Liver (tissue), 9 donors: ENCODE data around the gene TRIM40. TPM values are rescaled to one million over a fixed set of nuclear protein-coding genes. Genes with fewer than 3 reads are reported as not detected.

Experiments
- DNase-seq: peaks from one replicate; pipeline ENCODE4 v3.0.0-alpha.2; 2017; ENCODE audit warnings: low spot score
- H3K27ac ChIP-seq, 2 donors: one replicate each; pipeline ENCODE4 v1.7.0; 2013; ENCODE audit warnings: inconsistent platforms in 2 of 2, low read length in 2 of 2, control low read depth in 1 of 2, low read depth in 1 of 2, mild to moderate bottlenecking in 1 of 2
- H3K27me3 ChIP-seq, 4 donors: one replicate each; pipeline versions ENCODE4 v1.6.1 to v1.7.0; 2013; ENCODE audit warnings: low read length in 3 of 4, inconsistent platforms in 1 of 4, mild to moderate bottlenecking in 1 of 4, moderate library complexity in 1 of 4; ENCODE audit not compliant: control insufficient read depth in 4 of 4, insufficient read depth in 4 of 4
- H3K36me3 ChIP-seq, 4 donors: one replicate each; pipeline versions ENCODE4 v1.6.1 to v1.7.0; 2013; ENCODE audit warnings: low read length in 3 of 4, mild to moderate bottlenecking in 3 of 4, low read depth in 1 of 4, moderate library complexity in 1 of 4; ENCODE audit not compliant: control insufficient read depth in 4 of 4, insufficient read depth in 3 of 4
- H3K4me1 ChIP-seq, 4 donors: one replicate each; pipeline versions ENCODE4 v1.6.1 to v1.7.0; 2013; ENCODE audit warnings: low read length in 3 of 4, mild to moderate bottlenecking in 3 of 4, moderate library complexity in 1 of 4; ENCODE audit not compliant: control insufficient read depth in 4 of 4, insufficient read depth in 4 of 4
- H3K4me3 ChIP-seq, 3 donors: one replicate each; pipeline versions ENCODE4 v1.6.1 to v1.7.0; 2013; ENCODE audit warnings: low read length in 3 of 3, control low read depth in 1 of 3, low read depth in 1 of 3, mild to moderate bottlenecking in 1 of 3
- H3K9ac ChIP-seq, 2 donors: one replicate each; pipeline ENCODE4 v1.7.0; 2013; ENCODE audit warnings: low read length in 2 of 2, mild to moderate bottlenecking in 2 of 2, moderate library complexity in 2 of 2, control low read depth in 1 of 2, low read depth in 1 of 2
- H3K9me3 ChIP-seq, 4 donors: one replicate each; pipeline versions ENCODE4 v1.6.1 to v1.7.0; 2013; ENCODE audit warnings: low read length in 3 of 4; ENCODE audit not compliant: control insufficient read depth in 4 of 4
- CTCF ChIP-seq: fragments of 150-350 bp; IDR thresholded peaks from 2 replicates; pipeline ENCODE4 v1.5.1; 2017; ENCODE audit warnings: improper control_type of control experiment, low read depth, low read length; ENCODE audit not compliant: missing input control
- EGR1 ChIP-seq, 2 donors: IDR thresholded peaks; 2 replicates each; pipeline ENCODE4 v1.6.1; 2016 to 2018; ENCODE audit warnings: antibody characterized with exemption in 2 of 2, low read depth in 2 of 2
- FOXA1 ChIP-seq: IDR thresholded peaks from 2 replicates; pipeline ENCODE4 v1.6.1; 2016; ENCODE audit warnings: antibody characterized with exemption
- FOXA2 ChIP-seq: IDR thresholded peaks from 2 replicates; pipeline ENCODE4 v1.6.1; 2016; ENCODE audit warnings: antibody characterized with exemption
- GABPA ChIP-seq, 2 donors: IDR thresholded peaks in 1 of 2; conservative IDR thresholded peaks in 1 of 2; 2 replicates each; pipeline ENCODE4 v1.6.1; 2016; ENCODE audit warnings: antibody characterized with exemption in 2 of 2, mild to moderate bottlenecking in 1 of 2, moderate library complexity in 1 of 2
- HNF4A ChIP-seq, 2 donors: conservative IDR thresholded peaks; 2 replicates each; pipeline ENCODE4 v1.6.1; 2016; ENCODE audit warnings: antibody characterized with exemption in 2 of 2, mild to moderate bottlenecking in 2 of 2
- HNF4G ChIP-seq: IDR thresholded peaks from 2 replicates; pipeline ENCODE4 v1.6.1; 2016; ENCODE audit warnings: antibody characterized with exemption
- JUND ChIP-seq, 2 donors: IDR thresholded peaks; 2 replicates each; pipeline ENCODE4 v1.6.1; 2016; ENCODE audit warnings: antibody characterized with exemption in 2 of 2
- NR2F2 ChIP-seq: IDR thresholded peaks from 2 replicates; pipeline ENCODE4 v1.6.1; 2016; ENCODE audit warnings: antibody characterized with exemption
- RAD21 ChIP-seq, 2 donors: IDR thresholded peaks; 2 replicates each; pipeline ENCODE4 v1.6.1; 2016; ENCODE audit warnings: antibody characterized with exemption in 2 of 2, mild to moderate bottlenecking in 2 of 2
- REST ChIP-seq: IDR thresholded peaks from 2 replicates; pipeline ENCODE4 v1.6.1; 2016; ENCODE audit warnings: antibody characterized with exemption, mild to moderate bottlenecking
- RXRA ChIP-seq, 2 donors: IDR thresholded peaks; 2 replicates each; pipeline ENCODE4 v1.6.1; 2017 to 2018; ENCODE audit warnings: antibody characterized with exemption in 2 of 2, mild to moderate bottlenecking in 1 of 2
- SP1 ChIP-seq: IDR thresholded peaks from 2 replicates; pipeline ENCODE4 v1.6.1; 2018; ENCODE audit warnings: antibody characterized with exemption, mild to moderate bottlenecking
- TAF1 ChIP-seq: conservative IDR thresholded peaks from 2 replicates; pipeline ENCODE4 v1.6.1; 2016; ENCODE audit warnings: antibody characterized with exemption, mild to moderate bottlenecking
- YY1 ChIP-seq: IDR thresholded peaks from 2 replicates; pipeline ENCODE4 v1.6.1; 2016; ENCODE audit warnings: antibody characterized with exemption, mild to moderate bottlenecking
- ZBTB33 ChIP-seq: IDR thresholded peaks from 2 replicates; pipeline ENCODE4 v1.6.1; 2016; ENCODE audit warnings: antibody characterized with exemption
- WGBS: extraction: QIAGEN DNeasy Blood & Tissue Kit; methylation state at CpG from one replicate; pipeline ENCODE4 v1.1.7; 2013; 5-methylcytosine and 5-hydroxymethylcytosine counted together
- polyA plus RNA-seq, 2 donors: library from polyadenylated mRNA; stranded (reverse) in 1 of 2; unstranded in 1 of 2; fragments of 200-250 nt in 1 of 2; fragments of >200 nt in 1 of 2; fragmentation: Nextera tagmentation in 1 of 2; extraction: Ambion mirVana in 1 of 2; gene quantifications; one replicate each; pipeline versions ENCODE4 v1.2.1 to v1.2.3, GENCODE V29; 2013 to 2015
- total RNA-seq, 2 donors: library from RNA; depleted of rRNA; stranded (reverse); fragments of >200 nt; gene quantifications; one replicate each; pipeline ENCODE4 v1.2.3, GENCODE V29; 2014
- TF ChIP-seq, protein P1 (sequence below): IDR thresholded peaks from 2 replicates; pipeline ENCODE4 v1.6.1; 2016; ENCODE audit warnings: antibody characterized with exemption
- TF ChIP-seq, protein P2 (sequence below): IDR thresholded peaks from 2 replicates; pipeline ENCODE4 v1.6.1; 2016; ENCODE audit warnings: antibody characterized with exemption
- donor health status: healthy.
- donor health status: healthy.
- donor health status: healthy.
- donor health status: healthy.
- donor health status: healthy.

Gene TRIM40
- total and polyA plus RNA-seq, 4 donors: 0.51 TPM; not detected in 3

DNA sequence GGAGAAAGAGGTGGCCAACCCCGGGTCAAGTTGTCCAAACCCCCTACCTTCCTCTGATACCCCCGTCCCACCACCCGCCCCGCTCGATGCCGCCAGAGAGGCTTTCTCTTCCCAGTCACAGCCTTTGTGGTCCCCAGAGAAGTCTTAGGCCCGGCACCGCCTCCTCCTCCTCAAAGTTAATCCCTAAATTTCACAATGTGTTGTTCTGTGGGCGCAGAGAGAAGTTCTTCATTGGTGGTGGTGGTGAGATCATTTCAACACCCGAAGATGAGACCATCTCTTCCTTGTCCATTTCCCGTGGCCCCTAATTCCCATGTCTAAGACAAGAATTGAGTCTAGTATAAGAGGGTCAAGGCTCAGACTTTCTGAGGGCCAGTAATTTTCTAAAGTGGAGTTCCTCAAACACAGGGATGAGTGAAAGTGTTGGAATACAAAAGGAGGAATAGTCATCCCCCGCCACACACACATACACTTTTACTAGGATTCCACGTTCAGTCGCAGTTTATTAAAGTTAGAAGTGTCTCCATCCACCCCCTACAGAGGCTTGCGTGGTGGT, 33.4 kb upstream of the TRIM40 start:
- Histone ChIP-seq H3K9ac (no peak overlapping the region), H3K4me3 (peak overlapping the region in 1 of 3 donors; percentile 15), H3K36me3 (no peaks in the 10 kb centered on the region), H3K27ac (peak overlapping the region; percentile 31 to 49), H3K4me1 (peaks cover 8 to 36% (median 28%) of the 10 kb centered on the region in 4 donors), H3K9me3 (no peaks in the 10 kb centered on the region), H3K27me3 (peaks cover 0 to 7% (median 2%) of the 10 kb centered on the region in 4 donors)
- WGBS: 46% methylated on average over 15 of the region's 15 CpGs
- TF ChIP-seq HNF4A (conservative IDR thresholded peaks at IDR 0.05): no peak
- no peak for TF ChIP-seq GABPA (IDR thresholded peaks at IDR 0.05 in 1 of 2, conservative IDR thresholded peaks at IDR 0.05 in 1 of 2)
- no peak for TF ChIP-seq REST
- no peak for TF ChIP-seq NR2F2
- TF ChIP-seq CTCF: no peak
- TF ChIP-seq, protein P1, sequence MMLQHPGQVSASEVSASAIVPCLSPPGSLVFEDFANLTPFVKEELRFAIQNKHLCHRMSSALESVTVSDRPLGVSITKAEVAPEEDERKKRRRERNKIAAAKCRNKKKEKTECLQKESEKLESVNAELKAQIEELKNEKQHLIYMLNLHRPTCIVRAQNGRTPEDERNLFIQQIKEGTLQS: no peak
- TF ChIP-seq YY1: no peak
- TF ChIP-seq TAF1: no peak
- TF ChIP-seq RAD21 (IDR thresholded peaks at IDR 0.05): no peak
- TF ChIP-seq HNF4G: no peak
- TF ChIP-seq JUND (IDR thresholded peaks at IDR 0.05): no peak
- no peak for TF ChIP-seq FOXA2
- TF ChIP-seq RXRA (IDR thresholded peaks at IDR 0.05): no peak
- TF ChIP-seq, protein P2, sequence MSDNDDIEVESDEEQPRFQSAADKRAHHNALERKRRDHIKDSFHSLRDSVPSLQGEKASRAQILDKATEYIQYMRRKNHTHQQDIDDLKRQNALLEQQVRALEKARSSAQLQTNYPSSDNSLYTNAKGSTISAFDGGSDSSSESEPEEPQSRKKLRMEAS: no peak
- no peak for TF ChIP-seq ZBTB33
- TF ChIP-seq SP1: no peak
- no peak for TF ChIP-seq EGR1 (IDR thresholded peaks at IDR 0.05; ENCODE audit: low read depth in 2 of 2)
- no peak for TF ChIP-seq FOXA1
- no peak for DNase-seq
